ENCODE measurements around the gene CLIP1.
"Not testable (repeated sequence)": the region's sequence is repeated elsewhere in the genome, so short reads cannot be mapped to it uniquely, and the experiment has no call there.

CLIP1 gene

GRCh38 chr12:122429043-122429442, 6.6 kb upstream of the CLIP1 start:
- not testable (repeated sequence) for DNase-seq

GRCh38 chr12:122427403-122427802, 4.9 kb upstream of the CLIP1 start:
- DNase-seq, result no peak

- no peak for DNase-seq
Measured at GRCh38 chr12:122423258-122424165, 1.0 kb upstream of the CLIP1 start.

- DNase-seq, result no peak
Measured at GRCh38 chr12:122422730-122423257, 325 bp upstream of the CLIP1 start.

- no peak for DNase-seq
Measured at GRCh38 chr12:122421187-122421820, 1.2 kb downstream of the CLIP1 start.

GRCh38 chr12:122420471-122421162, 1.9 kb downstream of the CLIP1 start:
- no peak for DNase-seq

GRCh38 chr12:122419094-122419493, 3.4 kb downstream of the CLIP1 start:
- DNase-seq, result not testable (repeated sequence)

- DNase-seq, result not testable (repeated sequence)
Measured at GRCh38 chr12:122415665-122416064, 6.8 kb downstream of the CLIP1 start.

- DNase-seq, result no peak
Measured at GRCh38 chr12:122413516-122414404, 8.7 kb downstream of the CLIP1 start.

GRCh38 chr12:122412851-122413433, 9.5 kb downstream of the CLIP1 start:
- DNase-seq, result no peak

- no peak for DNase-seq
Measured at GRCh38 chr12:122411537-122411936, 10.9 kb downstream of the CLIP1 start.

- DNase-seq, result no peak
Measured at GRCh38 chr12:122407208-122407607, 15.3 kb downstream of the CLIP1 start.

GRCh38 chr12:122406701-122407164, 15.7 kb downstream of the CLIP1 start:
- no peak for DNase-seq

- DNase-seq, result no peak
Measured at GRCh38 chr12:122403831-122404230, 18.6 kb downstream of the CLIP1 start.

- DNase-seq, result no peak
Measured at GRCh38 chr12:122403115-122403770, 19.2 kb downstream of the CLIP1 start.

- no peak for DNase-seq
Measured at GRCh38 chr12:122402264-122402663, 20.2 kb downstream of the CLIP1 start.

- DNase-seq, result no peak
Measured at GRCh38 chr12:122399592-122400373, 22.7 kb downstream of the CLIP1 start.

- no peak for DNase-seq
Measured at GRCh38 chr12:122399254-122399591, 23.2 kb downstream of the CLIP1 start.

GRCh38 chr12:122397981-122398380, 24.5 kb downstream of the CLIP1 start:
- DNase-seq, result not testable (repeated sequence)

- DNase-seq, result no peak
Measured at GRCh38 chr12:122395319-122395718, 27.1 kb downstream of the CLIP1 start.
